ENCODE data around the gene GHRL.

DNA sequence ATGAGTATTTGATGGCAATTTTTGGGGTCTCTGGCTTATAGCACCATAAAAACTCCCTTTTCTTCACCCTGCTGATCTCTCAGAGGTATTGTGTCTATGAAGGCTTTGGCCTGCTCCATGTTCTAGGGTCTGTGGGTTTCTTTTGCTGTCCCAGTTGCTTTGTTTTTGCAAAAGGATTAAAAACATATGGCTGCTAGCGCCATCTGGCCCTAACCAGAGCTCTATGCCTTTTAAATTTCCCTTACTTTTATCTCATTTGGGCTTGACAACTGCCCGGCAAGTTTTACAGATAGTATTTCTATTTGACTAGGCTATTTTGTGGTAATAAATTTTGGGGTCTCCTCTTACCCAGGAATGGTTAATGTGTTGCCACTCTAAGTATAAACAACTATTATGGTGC, 6.4 kb upstream of the GHRL start:
- TF ChIP-seq SUZ12 (IDR thresholded peaks at IDR 0.05; ENCODE audit: extremely low read depth, insufficient read depth, insufficient read length): no peak
- TF ChIP-seq YY1 (IDR thresholded peaks at IDR 0.05; ENCODE audit: insufficient read depth, insufficient read length): no peak

Measured in NT2/D1 (cell line).